Measurements from ENCODE around the gene BZW1. TPM values are rescaled to one million over a fixed set of nuclear protein-coding genes. Genes with fewer than 3 reads are reported as not detected.

Gene BZW1
- total RNA-seq, 4 donors from 2014 or later: 204 to 317 (median 240) TPM

DNA sequence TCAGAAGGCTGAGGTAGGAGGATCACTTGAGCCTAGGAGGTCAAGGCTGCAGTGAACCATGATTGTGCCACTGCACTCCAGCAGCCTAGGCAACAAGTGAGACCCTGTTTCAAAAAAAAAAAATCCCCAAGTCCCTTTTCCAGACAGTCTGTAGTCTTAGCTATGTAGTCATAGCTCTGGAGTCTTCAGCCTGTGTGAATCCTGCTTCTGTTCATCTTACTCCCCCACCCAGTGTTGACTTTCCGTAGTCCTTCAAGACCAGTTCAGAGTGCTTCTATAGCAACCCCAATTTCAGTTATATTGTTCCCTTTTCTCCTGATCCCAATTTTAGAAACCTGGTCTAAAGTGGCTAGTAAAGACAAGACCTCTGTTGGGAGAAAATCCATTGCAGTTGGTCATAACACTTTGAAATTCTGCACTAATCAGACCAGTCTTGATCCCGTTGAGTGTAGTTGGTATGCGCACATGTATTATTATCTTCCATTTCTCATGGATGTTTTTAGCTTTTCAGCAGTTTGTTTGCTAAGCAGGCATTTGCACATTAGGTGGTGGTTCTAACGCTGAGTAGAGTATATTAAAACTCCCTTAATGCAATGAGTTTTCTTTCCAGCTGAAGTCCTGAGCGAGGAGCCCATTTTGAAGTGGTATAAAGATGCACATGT, 9.0 kb downstream of the BZW1 start:
- intact Hi-C loops (cut with DNase I; ENCODE audit: low total_unique reads): no loop called here
- DNase-seq: no peak
- Histone ChIP-seq H3K27me3 (no peaks in the 10 kb centered on the region), H3K4me3 (no peak overlapping the region), H3K27ac (no peak overlapping the region), H3K9me3 (no peaks in the 10 kb centered on the region), H3K36me3 (peaks cover 9 to 68% of the 10 kb centered on the region in 2 donors), H3K4me1 (peaks cover under 1% of the 10 kb centered on the region in 2 donors)
- ATAC-seq: no peak
- in situ Hi-C loops (cut with MboI; ENCODE audit: low sequenced_read_pairs in 4 of 4): loop anchor here in 1 of 4 donors (25.0 kb wide), 1 partner anchor 108 kb away; no protein-coding TSS in a partner anchor
- TF ChIP-seq POLR2A (IDR thresholded peaks at IDR 0.05) (no peak), CTCF (IDR thresholded peaks at IDR 0.05 in 4 of 5, conservative IDR thresholded peaks at IDR 0.05 in 1 of 5) (no peak)

GRCh38 chr2:200821686-200822245, 10.1 kb downstream of the BZW1 start:
- Histone ChIP-seq H3K4me1 (no peaks in the 10 kb centered on the region), H3K9me3 (no peaks in the 10 kb centered on the region), H3K4me3 (no peak overlapping the region), H3K27me3 (no peaks in the 10 kb centered on the region), H3K36me3 (peaks cover 9 to 57% of the 10 kb centered on the region in 2 donors), H3K27ac (no peak overlapping the region)
- in situ Hi-C loops (cut with MboI; ENCODE audit: low sequenced_read_pairs in 4 of 4) (loop anchor here in 1 of 4 donors (25.0 kb wide), 1 partner anchor 109 kb away; no protein-coding TSS in a partner anchor), intact Hi-C loops (cut with DNase I; ENCODE audit: low total_unique reads) (no loop called here)
- TF ChIP-seq POLR2A (IDR thresholded peaks at IDR 0.05) (no peak), CTCF (IDR thresholded peaks at IDR 0.05 in 4 of 5, conservative IDR thresholded peaks at IDR 0.05 in 1 of 5) (no peak)
- no peak for DNase-seq
- ATAC-seq: no peak

DNA sequence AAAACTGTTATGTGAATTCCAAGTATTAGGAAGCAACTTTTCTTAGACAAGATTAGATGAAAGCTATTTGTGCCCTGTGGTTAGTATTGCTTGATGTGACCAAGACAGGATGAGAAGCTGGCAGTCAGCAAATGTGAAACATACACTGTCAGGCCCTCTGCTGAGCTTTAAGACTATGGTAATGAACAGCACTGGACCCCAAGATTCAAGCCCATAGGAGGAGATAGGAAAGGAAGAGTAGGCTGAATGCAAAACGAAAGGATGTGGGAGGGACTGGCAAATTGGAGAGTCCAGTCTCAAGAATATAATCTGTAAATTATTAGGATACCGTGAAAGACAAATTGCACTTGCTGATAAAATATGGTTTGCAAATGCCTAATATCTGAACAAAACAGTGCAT, 16.4 kb downstream of the BZW1 start:
- no peak for ATAC-seq
- in situ Hi-C loops (cut with MboI; ENCODE audit: low sequenced_read_pairs in 4 of 4): no loop called here

DNA sequence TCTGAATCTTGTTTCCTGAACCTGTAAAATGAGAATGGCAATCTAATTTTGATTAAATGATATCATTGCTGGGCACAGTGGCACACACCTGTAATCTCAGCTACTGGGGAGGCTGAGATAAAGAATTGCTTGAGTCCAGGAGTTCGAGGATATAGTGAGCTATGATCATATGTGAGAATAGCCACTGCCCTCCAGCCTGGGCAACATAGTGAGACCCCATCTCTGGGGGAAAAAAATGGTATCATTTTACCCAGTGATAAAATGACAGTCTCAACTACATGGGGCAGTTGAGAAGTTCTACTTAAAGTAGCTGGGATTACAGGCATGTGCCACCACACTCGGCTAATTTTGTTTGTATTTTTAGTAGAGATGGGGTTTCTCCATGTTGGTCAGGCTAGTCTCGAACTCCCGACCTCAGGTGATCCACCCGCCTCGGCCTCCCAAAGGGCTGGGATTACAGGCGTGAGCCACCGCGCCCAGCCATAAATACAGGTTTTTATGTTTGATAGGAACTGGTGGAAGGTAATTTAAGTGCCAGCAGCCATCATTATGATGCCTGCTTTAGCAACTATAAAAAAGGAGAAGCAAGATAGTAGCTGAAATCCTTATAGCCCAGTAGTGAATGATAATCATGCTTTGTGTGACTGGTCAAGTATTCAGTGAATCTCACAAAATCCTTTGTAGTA, 17.0 kb downstream of the BZW1 start:
- H3K27me3 ChIP-seq: no peaks in the 10 kb centered on the region
- no peaks in the 10 kb centered on the region for H3K9me3 ChIP-seq
- no peak for TF ChIP-seq POLR2A (IDR thresholded peaks at IDR 0.05)
- no peak for TF ChIP-seq CTCF (IDR thresholded peaks at IDR 0.05 in 4 of 5, conservative IDR thresholded peaks at IDR 0.05 in 1 of 5)
- ATAC-seq (no peak), DNase-seq (no peak)
- peaks cover 0 to 5% of the 10 kb centered on the region in 2 donors for H3K36me3 ChIP-seq
- no peak overlapping the region for H3K27ac ChIP-seq
- in situ Hi-C loops (cut with MboI; ENCODE audit: low sequenced_read_pairs in 4 of 4): no loop called here
- H3K4me1 ChIP-seq: peaks cover 0 to 5% of the 10 kb centered on the region in 2 donors
- no peak overlapping the region for H3K4me3 ChIP-seq
- intact Hi-C loops (cut with DNase I; ENCODE audit: low total_unique reads): no loop called here

More for the DNA sequence above, 16.4 kb downstream of the BZW1 start:
- H3K4me1 ChIP-seq: peaks cover 0 to 5% of the 10 kb centered on the region in 2 donors
- no peaks in the 10 kb centered on the region for H3K27me3 ChIP-seq
- peaks cover 0 to 5% of the 10 kb centered on the region in 2 donors for H3K36me3 ChIP-seq
- H3K9me3 ChIP-seq: no peaks in the 10 kb centered on the region
- H3K4me3 ChIP-seq: no peak overlapping the region
- no peak for DNase-seq
- TF ChIP-seq CTCF (IDR thresholded peaks at IDR 0.05 in 4 of 5, conservative IDR thresholded peaks at IDR 0.05 in 1 of 5) (no peak), POLR2A (IDR thresholded peaks at IDR 0.05) (no peak)
- intact Hi-C loops (cut with DNase I; ENCODE audit: low total_unique reads): no loop called here
- no peak overlapping the region for H3K27ac ChIP-seq
